ENCODE data around the gene HES3.

Gene HES3

DNA sequence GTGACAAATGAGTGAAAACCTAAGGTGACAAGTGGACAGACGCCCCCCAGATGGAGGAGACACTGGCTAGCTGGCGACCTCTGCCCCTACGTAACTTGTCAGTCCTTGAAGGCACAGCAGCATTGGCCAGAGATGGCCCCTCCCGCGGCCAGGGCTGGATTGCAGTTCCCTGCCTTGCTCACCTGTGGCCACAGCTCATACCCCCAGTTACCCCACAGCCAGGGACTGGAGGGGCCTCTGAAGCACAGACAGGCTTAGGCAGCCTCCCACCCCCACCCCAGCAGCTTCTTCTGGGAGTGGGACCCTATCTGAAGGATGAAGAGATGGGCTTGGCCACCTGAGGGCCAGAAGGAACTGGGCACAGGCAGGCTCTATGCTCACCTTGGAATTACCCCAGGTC lies 3.7 kb downstream of the HES3 start:
- Histone ChIP-seq H3K4me1 (ENCODE audit: control insufficient read depth, insufficient read depth, low read length) (peaks cover 19% of the 10 kb centered on the region), H3K27me3 (ENCODE audit: control insufficient read depth, insufficient read depth, low read length) (peaks cover 93% of the 10 kb centered on the region), H3K4me3 (ENCODE audit: low read depth, low read length) (no peak overlapping the region), H3K9me3 (ENCODE audit: control insufficient read depth, insufficient read depth, low read depth, low read length) (no peaks in the 10 kb centered on the region), H3K9ac (ENCODE audit: low read length) (no peak overlapping the region), H3K36me3 (ENCODE audit: control insufficient read depth, insufficient read depth, low read length) (no peaks in the 10 kb centered on the region), H3K27ac (ENCODE audit: low read depth, low read length) (no peak overlapping the region)

DNA sequence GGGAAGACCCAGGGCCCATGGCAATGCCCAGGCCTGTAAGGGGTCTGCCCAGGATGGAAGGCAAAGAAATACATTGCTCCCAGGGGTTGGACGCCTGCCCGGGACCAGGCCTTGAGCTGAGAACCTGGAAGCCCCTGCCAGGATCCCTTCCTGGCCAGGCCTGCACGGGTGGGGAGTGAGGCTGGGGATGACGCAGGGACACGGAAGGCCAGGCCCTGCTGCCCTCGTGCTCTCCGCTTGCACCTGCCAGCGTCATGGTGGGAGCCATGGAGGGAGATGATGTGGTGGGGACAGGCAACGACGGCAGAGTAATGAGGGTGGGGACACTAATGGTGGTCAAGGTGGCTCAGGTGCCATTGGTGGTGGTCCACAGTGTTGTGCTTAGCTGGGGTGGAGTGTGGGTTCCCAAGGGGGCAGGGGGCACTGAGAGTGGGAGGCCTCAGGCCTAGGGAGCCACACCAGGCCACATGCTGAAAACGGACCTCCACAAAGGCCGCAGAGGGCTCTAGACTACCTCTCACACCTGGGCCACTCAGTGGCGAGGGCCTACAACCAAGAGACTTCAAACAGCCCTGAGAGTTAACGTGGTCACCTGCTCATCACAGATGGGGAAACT lies 4.3 kb downstream of the HES3 start:
- no peak overlapping the region for H3K4me3 ChIP-seq (ENCODE audit: low read depth, low read length)
- H3K27ac ChIP-seq (ENCODE audit: low read depth, low read length): no peak overlapping the region
- H3K36me3 ChIP-seq (ENCODE audit: control insufficient read depth, insufficient read depth, low read length): no peaks in the 10 kb centered on the region
- H3K27me3 ChIP-seq (ENCODE audit: control insufficient read depth, insufficient read depth, low read length): peaks cover 91% of the 10 kb centered on the region
- H3K9ac ChIP-seq (ENCODE audit: low read length): no peak overlapping the region
- no peaks in the 10 kb centered on the region for H3K9me3 ChIP-seq (ENCODE audit: control insufficient read depth, insufficient read depth, low read depth, low read length)
- H3K4me1 ChIP-seq (ENCODE audit: control insufficient read depth, insufficient read depth, low read length): peaks cover 13% of the 10 kb centered on the region

DNA sequence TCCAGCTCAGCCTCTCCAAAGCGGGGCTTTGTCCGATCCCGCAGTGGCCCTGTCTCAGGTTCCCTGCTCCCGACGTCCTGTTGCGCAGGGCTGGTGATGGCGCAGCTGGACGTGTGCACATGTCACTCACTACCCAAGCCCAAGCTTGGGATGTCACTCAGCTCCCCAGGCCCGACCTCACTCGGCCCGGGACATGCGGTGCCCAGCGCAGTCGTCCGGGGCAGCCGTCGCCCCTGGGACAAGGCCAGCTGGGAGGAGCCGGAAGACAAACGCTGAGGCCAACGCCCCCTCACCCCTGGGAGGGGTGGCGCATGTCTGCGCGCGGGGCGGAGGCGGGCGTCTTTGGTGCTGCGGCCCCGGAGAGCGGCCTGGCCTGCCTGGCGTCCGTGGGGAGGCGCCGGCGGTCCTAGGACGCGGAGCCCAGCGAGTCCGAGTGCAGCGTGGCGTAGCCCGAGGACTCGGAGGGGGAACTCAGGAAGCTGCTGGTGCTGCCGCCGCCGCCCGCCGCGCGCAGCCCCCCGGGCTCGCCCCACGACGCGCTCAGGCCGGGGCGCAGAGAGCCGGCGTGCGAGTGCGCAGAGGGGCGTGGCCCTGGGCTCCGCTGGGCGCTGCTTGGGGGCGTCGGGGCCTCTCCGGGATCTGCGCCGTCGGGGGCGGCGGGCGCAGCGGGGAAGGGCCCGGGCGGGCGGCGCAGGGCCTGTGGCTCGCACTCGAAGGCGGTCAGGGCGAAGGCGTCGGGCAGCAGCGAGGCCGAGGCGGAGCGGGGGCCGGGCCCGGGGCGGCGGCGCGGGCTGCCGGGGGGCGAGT lies 5.2 kb downstream of the HES3 start:
- peak overlapping the region; percentile 47 for H3K4me3 ChIP-seq (ENCODE audit: low read depth, low read length)
- H3K27me3 ChIP-seq (ENCODE audit: control insufficient read depth, insufficient read depth, low read length): peaks cover 82% of the 10 kb centered on the region
- no peaks in the 10 kb centered on the region for H3K36me3 ChIP-seq (ENCODE audit: control insufficient read depth, insufficient read depth, low read length)
- H3K9me3 ChIP-seq (ENCODE audit: control insufficient read depth, insufficient read depth, low read depth, low read length): no peaks in the 10 kb centered on the region
- peaks cover 9% of the 10 kb centered on the region for H3K4me1 ChIP-seq (ENCODE audit: control insufficient read depth, insufficient read depth, low read length)
- H3K27ac ChIP-seq (ENCODE audit: low read depth, low read length): no peak overlapping the region
- no peak overlapping the region for H3K9ac ChIP-seq (ENCODE audit: low read length)

- peak overlapping the region; percentile 24 for H3K4me3 ChIP-seq (ENCODE audit: low read depth, low read length)
- no peaks in the 10 kb centered on the region for H3K9me3 ChIP-seq (ENCODE audit: control insufficient read depth, insufficient read depth, low read depth, low read length)
- H3K4me1 ChIP-seq (ENCODE audit: control insufficient read depth, insufficient read depth, low read length): peaks cover 9% of the 10 kb centered on the region
- no peak overlapping the region for H3K9ac ChIP-seq (ENCODE audit: low read length)
- peaks cover 74% of the 10 kb centered on the region for H3K27me3 ChIP-seq (ENCODE audit: control insufficient read depth, insufficient read depth, low read length)
- H3K27ac ChIP-seq (ENCODE audit: low read depth, low read length): no peak overlapping the region
- H3K36me3 ChIP-seq (ENCODE audit: control insufficient read depth, insufficient read depth, low read length): no peaks in the 10 kb centered on the region
Measured at GRCh38 chr1:6249739-6250689, 6.0 kb downstream of the HES3 start.

- peaks cover 9% of the 10 kb centered on the region for H3K4me1 ChIP-seq (ENCODE audit: control insufficient read depth, insufficient read depth, low read length)
- no peak overlapping the region for H3K9ac ChIP-seq (ENCODE audit: low read length)
- H3K27me3 ChIP-seq (ENCODE audit: control insufficient read depth, insufficient read depth, low read length): peaks cover 66% of the 10 kb centered on the region
- no peaks in the 10 kb centered on the region for H3K9me3 ChIP-seq (ENCODE audit: control insufficient read depth, insufficient read depth, low read depth, low read length)
- no peaks in the 10 kb centered on the region for H3K36me3 ChIP-seq (ENCODE audit: control insufficient read depth, insufficient read depth, low read length)
- no peak overlapping the region for H3K27ac ChIP-seq (ENCODE audit: low read depth, low read length)
- H3K4me3 ChIP-seq (ENCODE audit: low read depth, low read length): no peak overlapping the region
Measured at GRCh38 chr1:6251233-6251632, 7.3 kb downstream of the HES3 start.

DNA sequence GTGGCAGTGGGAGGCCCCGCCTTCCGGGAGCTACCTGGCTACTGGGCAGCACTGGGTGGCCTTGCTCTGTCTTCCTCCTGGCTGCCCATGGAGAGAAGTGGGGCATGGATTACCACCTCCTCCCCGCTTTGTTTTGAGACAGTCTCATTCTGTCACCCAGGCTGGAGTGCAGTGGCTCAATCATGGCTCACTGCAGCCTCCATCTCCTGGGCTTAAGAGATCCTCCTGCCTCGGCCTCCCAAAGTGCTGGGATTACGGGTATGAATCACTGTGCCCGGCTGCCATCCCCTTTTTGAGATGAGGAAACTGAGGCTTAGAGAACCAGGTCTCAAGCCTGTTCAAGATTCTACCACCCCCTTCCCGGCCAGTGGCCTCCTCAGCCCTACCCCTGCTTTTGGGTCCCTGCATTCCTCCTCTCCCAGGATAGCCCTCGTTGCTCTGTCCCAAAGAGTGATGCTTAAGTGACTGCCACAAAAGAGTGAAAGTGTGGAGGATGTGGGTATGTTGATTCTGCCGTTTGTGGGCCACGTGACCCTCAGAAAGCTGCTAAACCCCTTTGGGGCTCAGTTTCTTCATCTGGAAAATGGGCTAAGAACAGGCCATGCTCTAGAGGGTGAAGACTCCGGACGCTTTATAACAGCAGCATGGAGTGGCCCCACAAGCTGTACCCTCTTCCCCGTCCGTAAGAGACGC lies 7.8 kb downstream of the HES3 start:
- Histone ChIP-seq H3K9ac (ENCODE audit: low read length) (no peak overlapping the region), H3K27ac (ENCODE audit: low read depth, low read length) (no peak overlapping the region), H3K27me3 (ENCODE audit: control insufficient read depth, insufficient read depth, low read length) (peaks cover 62% of the 10 kb centered on the region)

GRCh38 chr1:6252374-6252710 lies 8.4 kb downstream of the HES3 start:
- no peaks in the 10 kb centered on the region for H3K36me3 ChIP-seq (ENCODE audit: control insufficient read depth, insufficient read depth, low read length)
- no peak overlapping the region for H3K27ac ChIP-seq (ENCODE audit: low read depth, low read length)
- H3K9me3 ChIP-seq (ENCODE audit: control insufficient read depth, insufficient read depth, low read depth, low read length): no peaks in the 10 kb centered on the region
- H3K27me3 ChIP-seq (ENCODE audit: control insufficient read depth, insufficient read depth, low read length): peaks cover 61% of the 10 kb centered on the region
- H3K4me3 ChIP-seq (ENCODE audit: low read depth, low read length): no peak overlapping the region
- H3K4me1 ChIP-seq (ENCODE audit: control insufficient read depth, insufficient read depth, low read length): peaks cover 5% of the 10 kb centered on the region; the same call in 1 of the 2 replicates
- H3K9ac ChIP-seq (ENCODE audit: low read length): no peak overlapping the region

More for the DNA sequence above, 7.8 kb downstream of the HES3 start:
- H3K4me3 ChIP-seq (ENCODE audit: low read depth, low read length): no peak overlapping the region
- no peaks in the 10 kb centered on the region for H3K9me3 ChIP-seq (ENCODE audit: control insufficient read depth, insufficient read depth, low read depth, low read length)
- H3K4me1 ChIP-seq (ENCODE audit: control insufficient read depth, insufficient read depth, low read length): peaks cover 8% of the 10 kb centered on the region
- no peaks in the 10 kb centered on the region for H3K36me3 ChIP-seq (ENCODE audit: control insufficient read depth, insufficient read depth, low read length)

GRCh38 chr1:6253380-6253779 lies 9.4 kb downstream of the HES3 start:
- H3K27ac ChIP-seq (ENCODE audit: low read depth, low read length): no peak overlapping the region
- no peaks in the 10 kb centered on the region for H3K9me3 ChIP-seq (ENCODE audit: control insufficient read depth, insufficient read depth, low read depth, low read length)
- no peak overlapping the region for H3K9ac ChIP-seq (ENCODE audit: low read length)
- H3K4me3 ChIP-seq (ENCODE audit: low read depth, low read length): no peak overlapping the region
- peaks cover 58% of the 10 kb centered on the region for H3K27me3 ChIP-seq (ENCODE audit: control insufficient read depth, insufficient read depth, low read length)
- H3K4me1 ChIP-seq (ENCODE audit: control insufficient read depth, insufficient read depth, low read length): peaks cover 5% of the 10 kb centered on the region; the same call in 1 of the 2 replicates
- H3K36me3 ChIP-seq (ENCODE audit: control insufficient read depth, insufficient read depth, low read length): no peaks in the 10 kb centered on the region

DNA sequence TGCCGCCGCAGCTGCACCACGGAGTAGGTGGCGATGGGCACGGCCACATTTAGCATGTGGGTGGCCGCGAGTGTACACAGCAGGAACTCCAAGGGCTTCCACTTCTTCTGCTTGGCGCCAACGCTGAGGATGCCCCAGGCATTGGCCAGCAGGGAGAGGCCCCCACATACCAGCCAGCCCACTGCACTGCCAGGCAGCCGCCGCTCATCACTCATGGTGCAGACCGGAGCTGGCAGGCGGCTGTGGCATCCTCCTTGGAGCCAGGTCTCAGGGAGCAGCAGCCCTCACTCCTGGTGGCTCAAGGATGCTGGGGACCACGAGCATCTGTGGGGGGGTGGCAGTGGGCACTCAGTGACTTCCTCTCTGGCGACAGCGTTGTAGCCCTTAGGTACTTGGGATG lies 10.7 kb downstream of the HES3 start:
- Histone ChIP-seq H3K27me3 (ENCODE audit: control insufficient read depth, insufficient read depth, low read length) (peaks cover 58% of the 10 kb centered on the region), H3K4me3 (ENCODE audit: low read depth, low read length) (no peak overlapping the region), H3K9ac (ENCODE audit: low read length) (no peak overlapping the region), H3K4me1 (ENCODE audit: control insufficient read depth, insufficient read depth, low read length) (peaks cover 3% of the 10 kb centered on the region; the same call in 1 of the 2 replicates), H3K27ac (ENCODE audit: low read depth, low read length) (no peak overlapping the region), H3K9me3 (ENCODE audit: control insufficient read depth, insufficient read depth, low read depth, low read length) (no peaks in the 10 kb centered on the region), H3K36me3 (ENCODE audit: control insufficient read depth, insufficient read depth, low read length) (no peaks in the 10 kb centered on the region)

- Histone ChIP-seq H3K4me1 (ENCODE audit: control insufficient read depth, insufficient read depth, low read length) (peaks cover 5% of the 10 kb centered on the region; the same call in 1 of the 2 replicates), H3K9me3 (ENCODE audit: control insufficient read depth, insufficient read depth, low read depth, low read length) (no peaks in the 10 kb centered on the region), H3K4me3 (ENCODE audit: low read depth, low read length) (no peak overlapping the region), H3K27ac (ENCODE audit: low read depth, low read length) (no peak overlapping the region), H3K9ac (ENCODE audit: low read length) (no peak overlapping the region), H3K27me3 (ENCODE audit: control insufficient read depth, insufficient read depth, low read length) (peaks cover 45% of the 10 kb centered on the region), H3K36me3 (ENCODE audit: control insufficient read depth, insufficient read depth, low read length) (no peaks in the 10 kb centered on the region)
Measured at GRCh38 chr1:6256645-6257044, 12.7 kb downstream of the HES3 start.
